IMR-90 (cell line): ENCODE results near the gene YEATS4. TPM values are rescaled to one million over a fixed set of nuclear protein-coding genes. Genes with fewer than 3 reads are reported as not detected.

Experiments used
- ATAC-seq: fragments of 200-7000 bp; cut with Tn5 transposase; 2 replicates; pipeline ENCODE4 v1.9.1; 2020; ENCODE audit warnings: low read depth, mild to moderate bottlenecking, moderate library complexity
- BruUV-seq: library from RNA; stranded (reverse); fragments of 400-500 nt; replicated peaks from 2 replicates; lab custom pipeline; 2021; lab: Mats Ljungman, UMichigan
- CTCF ChIA-PET: fragments of 300-600 bp; formaldehyde crosslinking; extraction: SDS; loops from one replicate; lab custom pipeline; 2021; ENCODE audit warnings: antibody characterized with exemption; lab: Yijun Ruan, JAX
- POLR2A ChIA-PET: fragments of 300-600 bp; sonication (Branson Sonifier 250); formaldehyde crosslinking; loops from one replicate; lab custom pipeline; 2022; ENCODE audit warnings: antibody characterized with exemption; ENCODE audit not compliant: unreplicated experiment; lab: Charles Lee
- DNase-seq: peaks from one replicate; pipeline ENCODE4 v3.0.0; 2013
- H2AFZ ChIP-seq: replicated peaks from 2 replicates; pipeline ENCODE3; 2013; ENCODE audit warnings: low read length, mild to moderate bottlenecking; ENCODE audit not compliant: poor library complexity
- H2AK5ac ChIP-seq: 2 replicates; pipeline ENCODE4 v1.6.1; 2013; ENCODE audit warnings: low read depth, low read length, inconsistent platforms
- H2AK9ac ChIP-seq: replicated peaks from 2 replicates; pipeline ENCODE3; 2013; ENCODE audit warnings: mild to moderate bottlenecking, low read depth, low read length, moderate library complexity; ENCODE audit not compliant: poor library complexity
- H2BK120ac ChIP-seq: 2 replicates; pipeline ENCODE4 v1.6.1; 2013; ENCODE audit warnings: low read depth, low read length, inconsistent platforms
- H2BK15ac ChIP-seq: 3 replicates; pipeline ENCODE4 v1.6.1; 2013; ENCODE audit warnings: low read depth, low read length, inconsistent platforms
- H2BK20ac ChIP-seq: 2 replicates; pipeline ENCODE4 v1.6.1; 2013; ENCODE audit warnings: low read depth, mild to moderate bottlenecking, inconsistent platforms, low read length, moderate library complexity
- H2BK5ac ChIP-seq: 2 replicates; pipeline ENCODE4 v1.6.1; 2013; ENCODE audit warnings: mild to moderate bottlenecking, low read depth, low read length, inconsistent platforms; ENCODE audit not compliant: poor library complexity, severe bottlenecking
- H3K14ac ChIP-seq: replicated peaks from 2 replicates; pipeline ENCODE4 v1.6.1; 2013; ENCODE audit warnings: low read depth, low read length, inconsistent platforms
- H3K18ac ChIP-seq: 2 replicates; pipeline ENCODE4 v1.6.1; 2013; ENCODE audit warnings: low read depth, low read length, control low read depth
- H3K23ac ChIP-seq: 2 replicates; pipeline ENCODE4 v1.6.1; 2013; ENCODE audit warnings: low read depth, low read length, inconsistent platforms
- H3K27ac ChIP-seq: 2 replicates; pipeline ENCODE4 v1.5.1; 2013; ENCODE audit warnings: mild to moderate bottlenecking, control low read depth, low read length; ENCODE audit not compliant: insufficient read depth
- H3K27me3 ChIP-seq: 2 replicates; pipeline ENCODE4 v1.6.1; 2013; ENCODE audit warnings: low read length; ENCODE audit not compliant: control insufficient read depth, insufficient read depth
- H3K36me3 ChIP-seq: 2 replicates; pipeline ENCODE4 v1.6.1; 2013; ENCODE audit warnings: low read length, mixed read lengths; ENCODE audit not compliant: control insufficient read depth, insufficient read depth
- H3K4ac ChIP-seq: 2 replicates; pipeline ENCODE4 v1.6.1; 2013; ENCODE audit warnings: low read depth, low read length, inconsistent platforms
- H3K4me1 ChIP-seq: 2 replicates; pipeline ENCODE4 v1.6.1; 2013; ENCODE audit warnings: low read length, mixed read lengths; ENCODE audit not compliant: control insufficient read depth, insufficient read depth
- H3K4me2 ChIP-seq: 2 replicates; pipeline ENCODE4 v1.6.1; 2013; ENCODE audit warnings: low read depth, mild to moderate bottlenecking, control low read depth, low read length, moderate library complexity
- H3K4me3 ChIP-seq: 2 replicates; pipeline ENCODE4 v1.5.1; 2013; ENCODE audit warnings: low read depth, mild to moderate bottlenecking, control low read depth, low read length, moderate library complexity; ENCODE audit not compliant: insufficient read depth
- H3K56ac ChIP-seq: 2 replicates; pipeline ENCODE4 v1.6.1; 2013; ENCODE audit warnings: low read length, inconsistent platforms; ENCODE audit not compliant: insufficient read depth; ENCODE audit errors: extremely low read depth
- H3K79me1 ChIP-seq, 2 experiments: 2 replicates each; pipeline ENCODE4 v1.6.1; 2013; ENCODE audit warnings: low read length in 2 of 2, inconsistent platforms in 1 of 2, low read depth in 1 of 2
- H3K9ac ChIP-seq: 2 replicates; pipeline ENCODE4 v1.6.1; 2013; ENCODE audit warnings: low read depth, low read length, control low read depth
- H3K9me1 ChIP-seq: 2 replicates; pipeline ENCODE4 v1.6.1; 2013; ENCODE audit warnings: low read length, inconsistent platforms; ENCODE audit not compliant: insufficient read depth
- H3K9me3 ChIP-seq: 2 replicates; pipeline ENCODE4 v1.6.1; 2013; ENCODE audit warnings: low read length; ENCODE audit not compliant: control insufficient read depth, insufficient read depth
- H4K20me1 ChIP-seq: 2 replicates; pipeline ENCODE4 v1.6.1; 2013; ENCODE audit warnings: low read length, inconsistent platforms; ENCODE audit not compliant: insufficient read depth
- H4K5ac ChIP-seq: 2 replicates; pipeline ENCODE4 v1.6.1; 2013; ENCODE audit warnings: mild to moderate bottlenecking, low read depth, low read length, control low read depth
- H4K8ac ChIP-seq, 2 experiments: 2 replicates each; pipeline ENCODE4 v1.6.1; 2013; ENCODE audit warnings: low read depth in 2 of 2, low read length in 2 of 2, control low read depth in 1 of 2, inconsistent platforms in 1 of 2
- H4K91ac ChIP-seq: 2 replicates; pipeline ENCODE4 v1.6.1; 2013; ENCODE audit warnings: low read depth, low read length, inconsistent platforms; ENCODE audit not compliant: insufficient read depth
- BHLHE40 ChIP-seq: fragments of 150-350 bp; IDR thresholded peaks from 2 replicates; pipeline ENCODE4 v1.6.1; 2016; ENCODE audit warnings: mild to moderate bottlenecking, low read depth, low read length
- CEBPB ChIP-seq: IDR thresholded peaks from 2 replicates; pipeline ENCODE4 v1.6.1; 2012; ENCODE audit warnings: low read depth, low read length, improper control_type of control experiment
- CHD1 ChIP-seq: IDR thresholded peaks from 2 replicates; pipeline ENCODE4 v1.6.1; 2012; ENCODE audit warnings: low read depth, low read length, improper control_type of control experiment
- CTCF ChIP-seq: conservative IDR thresholded peaks from 2 replicates; pipeline ENCODE4 v1.5.1; 2012; ENCODE audit warnings: mild to moderate bottlenecking, low read depth, low read length, improper control_type of control experiment
- ELK1 ChIP-seq: fragments of 150-350 bp; IDR thresholded peaks from 2 replicates; pipeline ENCODE4 v1.6.1; 2016; ENCODE audit warnings: low read depth, mild to moderate bottlenecking, low read length, moderate library complexity, borderline replicate concordance
- FOS ChIP-seq: fragments of 150-350 bp; IDR thresholded peaks from 2 replicates; pipeline ENCODE4 v1.6.1; 2016; ENCODE audit warnings: low read depth, low read length
- MAFK ChIP-seq: IDR thresholded peaks from 2 replicates; pipeline ENCODE4 v1.6.1; 2012; ENCODE audit warnings: low read depth, low read length, improper control_type of control experiment
- MAZ ChIP-seq: IDR thresholded peaks from 2 replicates; pipeline ENCODE4 v1.6.1; 2012; ENCODE audit warnings: low read depth, mild to moderate bottlenecking, low read length, improper control_type of control experiment, moderate library complexity, borderline replicate concordance
- MXI1 ChIP-seq: IDR thresholded peaks from 2 replicates; pipeline ENCODE4 v1.6.1; 2012; ENCODE audit warnings: low read depth, mild to moderate bottlenecking, low read length, moderate library complexity, borderline replicate concordance
- NFE2L2 ChIP-seq: fragments of 150-350 bp; IDR thresholded peaks from 2 replicates; pipeline ENCODE4 v1.6.1; 2016; ENCODE audit warnings: low read depth, mild to moderate bottlenecking, low read length
- POLR2A ChIP-seq: IDR thresholded peaks from 2 replicates; pipeline ENCODE4 v1.6.1; 2012; ENCODE audit warnings: mild to moderate bottlenecking, low read depth, low read length
- RCOR1 ChIP-seq: IDR thresholded peaks from 2 replicates; pipeline ENCODE4 v1.6.1; 2012; ENCODE audit warnings: mild to moderate bottlenecking, low read length, improper control_type of control experiment; ENCODE audit not compliant: insufficient replicate concordance
- RFX5 ChIP-seq: IDR thresholded peaks from 2 replicates; pipeline ENCODE4 v1.8.0; 2012; ENCODE audit warnings: low read depth, mild to moderate bottlenecking, low read length, moderate library complexity
- SMC3 ChIP-seq: fragments of 150-350 bp; IDR thresholded peaks from 2 replicates; pipeline ENCODE4 v1.6.1; 2016; ENCODE audit warnings: low read depth, mild to moderate bottlenecking, antibody characterized with exemption, low read length, moderate library complexity
- USF2 ChIP-seq: fragments of 150-350 bp; IDR thresholded peaks from 2 replicates; pipeline ENCODE4 v1.6.1; 2017; ENCODE audit warnings: mild to moderate bottlenecking, antibody characterized with exemption, low read length, low read depth
- WGBS, 2 experiments: methylation state at CpG; one replicate each; pipeline versions ENCODE4 v1.1.5 to v1.1.7; 2013; ENCODE audit warnings: missing lambda C conversion rate in 2 of 2; ENCODE audit not compliant: insufficient read length in 1 of 2; ENCODE audit errors: extremely low coverage in 2 of 2; 5-methylcytosine and 5-hydroxymethylcytosine counted together
- dilution Hi-C: fragments of 300-500 bp; cut with HindIII; formaldehyde crosslinking; loops from one replicate; pipeline ENCODE4 v1.14.3; 2018; ENCODE audit warnings: low sequenced_read_pairs; ENCODE audit not compliant: unreplicated experiment
- in situ Hi-C: fragments of 300-500 bp; cut with MboI; formaldehyde crosslinking; loops from 3 replicates; pipeline ENCODE4 v1.14.3; 2019; ENCODE audit warnings: low sequenced_read_pairs, inconsistent platforms, mixed read lengths
- intact Hi-C: fragments of 100-400 bp; cut with micrococcal nuclease; formaldehyde crosslinking; loops from 2 replicates; pipeline ENCODE4 v1.10.0; 2022
- polyA plus RNA-seq, 3 experiments: library from polyadenylated mRNA; depleted of rRNA; stranded (reverse); fragments of >200 nt; gene quantifications; 2 replicates each; pipeline ENCODE4 v1.2.3, GENCODE V29; 2012; ENCODE audit warnings: low replicate concordance in 1 of 3
- total RNA-seq: library from RNA; depleted of rRNA; stranded (reverse); fragments of >200 nt; gene quantifications from 2 replicates; pipeline ENCODE4 v1.2.3, GENCODE V29; 2012

YEATS4 gene
- total and polyA plus RNA-seq, 2 of the 4 experiments (the other 2 are of a cell fraction) = 6.9 to 15.1 TPM

GRCh38 chr12:69423037-69423905 lies 63.7 kb downstream of the YEATS4 start:
- Histone ChIP-seq H3K4me1 (0 out of 2 replicates have a peak, but pooled peaks cover 2% of the 10 kb centered on the region), H4K20me1 (no peaks in the 10 kb centered on the region), H3K79me1 (no peaks in the 10 kb centered on the region), H2AK5ac (no peak overlapping the region), H3K9me3 (no peaks in the 10 kb centered on the region), H4K91ac (no peak overlapping the region), H3K23ac (no peak overlapping the region), H3K4me3 (no peak overlapping the region), H3K27me3 (no peaks in the 10 kb centered on the region), H2AK9ac (no peak overlapping the region), H3K27ac (no peak overlapping the region), H3K9ac (no peak overlapping the region), H2AFZ (no peak overlapping the region), H3K14ac (no peak overlapping the region), H2BK5ac (peak overlapping the region; percentile 16), H3K4me2 (no peak overlapping the region), H3K18ac (no peak overlapping the region), H3K9me1 (no peaks in the 10 kb centered on the region; the same call in 1 of the 2 replicates), H2BK20ac (no peak overlapping the region), H3K56ac (no peak overlapping the region), H3K36me3 (no peaks in the 10 kb centered on the region), H2BK120ac (no peak overlapping the region), H3K4ac (no peak overlapping the region), H4K5ac (no peak overlapping the region), H4K8ac (no peak overlapping the region), H2BK15ac (no peak overlapping the region)
- ATAC-seq (peak; percentile 91), DNase-seq (peak; percentile 57)
- ChIA-PET POLR2A (no interaction called here), CTCF (no interaction called here)
- BruUV-seq = no TSS peak
- dilution Hi-C loops = no loop called here
- in situ Hi-C loops = no loop called here
- intact Hi-C loops = no loop called here
- TF ChIP-seq USF2 (no peak), MAFK (no peak), BHLHE40 (no peak), RCOR1 (no peak), SMC3 (no peak), MAZ (no peak), ELK1 (no peak), CTCF (no peak), RFX5 (no peak), CEBPB (no peak), FOS (no peak), CHD1 (no peak), NFE2L2 (no peak), MXI1 (no peak), POLR2A (no peak)
- WGBS, 2 experiments = 17% methylated on average over 1 of the region's 5 CpGs; no CpG with 5 or more reads in 1 of the 2 experiments
